ENCODE measurements around the gene SKA2. TPM values are rescaled to one million over a fixed set of nuclear protein-coding genes. Genes with fewer than 3 reads are reported as not detected.

Gene SKA2
- total and polyA plus RNA-seq, 2 of the 8 experiments (the other 6 are each of a cell fraction or from before 2014, with no cell fraction given): 15.6 to 95.8 TPM

- WGBS, 2 experiments (ENCODE audit: extremely low coverage in 1 of 2, insufficient coverage in 1 of 2, insufficient read length in 1 of 2, insufficient replicate concordance in 2 of 2, low coverage in 1 of 2, low lambda C conversion rate in 2 of 2, missing lambda C conversion rate in 1 of 2): 100% methylated on average over 1 of the region's 1 CpG; no CpG with 5 or more reads in 1 of the 2 experiments
- H3K14ac ChIP-seq (ENCODE audit: insufficient read length): no peak overlapping the region
- POLR2A ChIA-PET (ENCODE audit: partially characterized antibody): no interaction called here
- TF ChIP-seq GTF2F1 (IDR thresholded peaks at IDR 0.05; ENCODE audit: borderline replicate concordance, low read depth, low read length) (no peak), ZNF274 (IDR thresholded peaks at IDR 0.05; ENCODE audit: borderline replicate concordance, extremely low read depth, low read length) (no peak), CEBPB (IDR thresholded peaks at IDR 0.05; ENCODE audit: low read depth, low read length) (no peak), NRF1 (IDR thresholded peaks at IDR 0.05; ENCODE audit: low read depth, low read length) (no peak), SIRT6 (IDR thresholded peaks at IDR 0.05; ENCODE audit: low read length) (no peak), SIN3A (conservative IDR thresholded peaks at IDR 0.05 in 1 of 2, IDR thresholded peaks at IDR 0.05 in 1 of 2; ENCODE audit: low read depth in 1 of 2, low read length in 2 of 2) (no peak), SP4 (IDR thresholded peaks at IDR 0.05; ENCODE audit: low read length) (no peak), RFX5 (IDR thresholded peaks at IDR 0.05; ENCODE audit: borderline replicate concordance, low read depth, low read length) (no peak), PHF8 (conservative IDR thresholded peaks at IDR 0.05; ENCODE audit: low read depth, low read length) (no peak), EZH2 (IDR thresholded peaks at IDR 0.05; ENCODE audit: low read depth, low read length, severe bottlenecking) (no peak), ATF2 (IDR thresholded peaks at IDR 0.05; ENCODE audit: low read length) (no peak), JUN (IDR thresholded peaks at IDR 0.05; ENCODE audit: low read depth, low read length) (no peak), KDM1A (IDR thresholded peaks at IDR 0.05; ENCODE audit: borderline replicate concordance, low read length) (no peak)
These were observed 85.1 kb downstream of the SKA2 start for GRCh38 chr17:59069856-59070255.

More at GRCh38 chr17:59069856-59070255, 85.1 kb downstream of the SKA2 start:
- H3K56ac ChIP-seq (replicated peaks; ENCODE audit: insufficient read length, low read depth, low read length): no peak overlapping the region
- no peaks in the 10 kb centered on the region for H3K4me1 ChIP-seq (replicated peaks in 1 of 4; ENCODE audit: control insufficient read depth in 3 of 4, insufficient read depth in 4 of 4, low read length in 3 of 4)
- no peaks in the 10 kb centered on the region for H3K79me1 ChIP-seq (ENCODE audit: low read depth, low read length)
- FAIRE-seq: no peak
- no peak for DNase-seq (ENCODE audit: low read depth in 1 of 2, low spot score in 2 of 2)
- H3K4me3 ChIP-seq (ENCODE audit: extremely low read depth in 1 of 4, insufficient read depth in 2 of 4, low read depth in 3 of 4, low read length in 4 of 4): no peak overlapping the region
- no peak overlapping the region for H2BK15ac ChIP-seq (ENCODE audit: low read length)
- H3K18ac ChIP-seq (ENCODE audit: extremely low read depth, low read length): no peak overlapping the region
- no peak overlapping the region for H2BK5ac ChIP-seq (ENCODE audit: low read depth, low read length)
- no peak overlapping the region for H3K23ac ChIP-seq (ENCODE audit: insufficient read length)
- no peak overlapping the region for H3K4me2 ChIP-seq (ENCODE audit: insufficient read depth in 1 of 2, low read depth in 2 of 2, low read length in 2 of 2)
- H4K91ac ChIP-seq (replicated peaks; ENCODE audit: insufficient read length, low read length): no peak overlapping the region
- no peaks in the 10 kb centered on the region for H4K20me1 ChIP-seq (replicated peaks in 1 of 2; ENCODE audit: control insufficient read depth in 1 of 2, insufficient read depth in 2 of 2, low read length in 2 of 2)
- no peak overlapping the region for H3K27ac ChIP-seq (ENCODE audit: low read depth, low read length)
- H3K79me2 ChIP-seq (ENCODE audit: control insufficient read depth in 1 of 2, insufficient read depth in 2 of 2, low read length in 2 of 2): no peaks in the 10 kb centered on the region
- H2BK20ac ChIP-seq (ENCODE audit: low read length): no peak overlapping the region
- no peak overlapping the region for H2BK120ac ChIP-seq (replicated peaks; ENCODE audit: low read depth, low read length)
- no peak overlapping the region for H2BK12ac ChIP-seq (ENCODE audit: low read depth, low read length)
- H4K5ac ChIP-seq (ENCODE audit: insufficient read length, low read depth, low read length): no peak overlapping the region
- H3K23me2 ChIP-seq (ENCODE audit: low read depth, low read length): no peaks in the 10 kb centered on the region
- H3K27me3 ChIP-seq (replicated peaks in 1 of 4; ENCODE audit: control insufficient read depth in 3 of 4, extremely low read depth in 1 of 4, insufficient read depth in 3 of 4, low read length in 3 of 4): no peaks in the 10 kb centered on the region
- H4K8ac ChIP-seq (ENCODE audit: extremely low read depth, insufficient read depth, low read length): no peak overlapping the region
- H3K9me3 ChIP-seq (ENCODE audit: insufficient read depth in 2 of 2, low read depth in 1 of 2, low read length in 1 of 2): no peaks in the 10 kb centered on the region
- H3K9ac ChIP-seq (replicated peaks in 1 of 4; ENCODE audit: extremely low read depth in 1 of 4, low read depth in 3 of 4, low read length in 3 of 4): no peak overlapping the region
- peaks cover 5 to 50% (median 13%) of the 10 kb centered on the region in 4 experiments for H3K36me3 ChIP-seq (ENCODE audit: control insufficient read depth in 2 of 4, insufficient read depth in 4 of 4, low read length in 3 of 4)
- CTCF ChIA-PET (ENCODE audit: partially characterized antibody): interaction anchor here (1.0 to 1.7 kb wide), 2 partner anchors 10 to 65 kb away, joined by 3 to 4 read pairs; no protein-coding TSS in a partner anchor
- no peak overlapping the region for H2AFZ ChIP-seq (ENCODE audit: low read length)
- H3K4ac ChIP-seq (replicated peaks; ENCODE audit: insufficient read length, low read depth, low read length): no peak overlapping the region
- no peak overlapping the region for H2AK5ac ChIP-seq (ENCODE audit: low read depth, low read length)
